ENCODE data around the gene ANXA11. TPM values are rescaled to one million over a fixed set of nuclear protein-coding genes. Genes with fewer than 3 reads are reported as not detected.

ANXA11 gene
- total and polyA plus RNA-seq, 2 donors (not counting 1 experiment from before 2014, with no cell fraction given), result 88.3 to 177 TPM

DNA sequence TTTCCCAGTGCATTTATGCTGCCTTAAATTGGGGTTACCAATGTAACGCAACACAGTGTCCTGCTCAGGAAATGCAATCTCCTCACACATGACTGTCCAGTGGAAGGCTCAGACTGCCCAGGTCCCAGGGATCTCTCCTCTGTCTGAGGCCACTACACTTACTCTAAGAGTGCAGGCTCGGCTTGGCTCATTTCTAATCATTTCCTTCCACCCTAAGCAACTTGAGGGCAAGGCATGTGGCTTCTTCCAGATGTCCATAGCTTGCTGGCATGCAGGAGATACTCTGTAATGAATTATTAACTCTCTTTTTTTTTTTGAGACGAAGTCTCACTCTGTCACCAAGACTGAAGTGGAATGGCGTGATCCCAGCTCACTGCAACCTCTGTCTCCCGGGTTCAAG, 49.1 kb downstream of the ANXA11 start:
- Histone ChIP-seq H3K9me3 (ENCODE audit: control extremely low read depth in 1 of 3, control insufficient read depth in 2 of 3, insufficient read depth in 1 of 3, low read length in 2 of 3) (no peaks in the 10 kb centered on the region), H3K4me1 (ENCODE audit: control insufficient read depth in 2 of 2, insufficient read depth in 2 of 2, low read length in 2 of 2) (no peaks in the 10 kb centered on the region), H3K27me3 (replicated peaks in 1 of 4; ENCODE audit: control extremely low read depth in 1 of 4, control insufficient read depth in 3 of 4, insufficient read depth in 4 of 4, low read length in 3 of 4) (no peaks in the 10 kb centered on the region), H3K79me2 (ENCODE audit: control insufficient read depth, insufficient read depth, low read length) (no peaks in the 10 kb centered on the region), H2AFZ (ENCODE audit: insufficient read depth, low read depth, low read length, poor library complexity, severe bottlenecking) (no peak overlapping the region), H3K4me3 (ENCODE audit: control extremely low read depth in 1 of 5, extremely low read depth in 1 of 5, insufficient read depth in 1 of 5, low read depth in 2 of 5, low read length in 4 of 5) (no peak overlapping the region), H3K4me2 (replicated peaks; ENCODE audit: low read depth, low read length, poor library complexity, severe bottlenecking) (no peak overlapping the region), H3K27ac (ENCODE audit: low read length in 2 of 2) (no peak overlapping the region), H3K36me3 (replicated peaks in 1 of 2; ENCODE audit: control extremely low read depth in 1 of 2, control insufficient read depth in 1 of 2, extremely low read depth in 1 of 2, insufficient read depth in 2 of 2, low read length in 1 of 2) (peaks cover 1 to 93% of the 10 kb centered on the region in 2 experiments), H3K9ac (ENCODE audit: low read length) (no peak overlapping the region), H4K20me1 (ENCODE audit: control insufficient read depth, insufficient read depth, low read length, poor library complexity, severe bottlenecking) (no peaks in the 10 kb centered on the region)
- TF ChIP-seq, protein P1, sequence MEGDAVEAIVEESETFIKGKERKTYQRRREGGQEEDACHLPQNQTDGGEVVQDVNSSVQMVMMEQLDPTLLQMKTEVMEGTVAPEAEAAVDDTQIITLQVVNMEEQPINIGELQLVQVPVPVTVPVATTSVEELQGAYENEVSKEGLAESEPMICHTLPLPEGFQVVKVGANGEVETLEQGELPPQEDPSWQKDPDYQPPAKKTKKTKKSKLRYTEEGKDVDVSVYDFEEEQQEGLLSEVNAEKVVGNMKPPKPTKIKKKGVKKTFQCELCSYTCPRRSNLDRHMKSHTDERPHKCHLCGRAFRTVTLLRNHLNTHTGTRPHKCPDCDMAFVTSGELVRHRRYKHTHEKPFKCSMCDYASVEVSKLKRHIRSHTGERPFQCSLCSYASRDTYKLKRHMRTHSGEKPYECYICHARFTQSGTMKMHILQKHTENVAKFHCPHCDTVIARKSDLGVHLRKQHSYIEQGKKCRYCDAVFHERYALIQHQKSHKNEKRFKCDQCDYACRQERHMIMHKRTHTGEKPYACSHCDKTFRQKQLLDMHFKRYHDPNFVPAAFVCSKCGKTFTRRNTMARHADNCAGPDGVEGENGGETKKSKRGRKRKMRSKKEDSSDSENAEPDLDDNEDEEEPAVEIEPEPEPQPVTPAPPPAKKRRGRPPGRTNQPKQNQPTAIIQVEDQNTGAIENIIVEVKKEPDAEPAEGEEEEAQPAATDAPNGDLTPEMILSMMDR (IDR thresholded peaks at IDR 0.05), result no peak
- TF ChIP-seq EZH2 (IDR thresholded peaks at IDR 0.05; ENCODE audit: borderline replicate concordance, insufficient read depth, low read depth, low read length, poor library complexity, severe bottlenecking), result no peak
- Mint-ChIP-seq H3K4me3 (no peak overlapping the region), H3K27me3 (no peaks in the 10 kb centered on the region), H3K9me3 (ENCODE audit: insufficient read depth) (no peaks in the 10 kb centered on the region), H3K4me1 (no peaks in the 10 kb centered on the region), H3K27ac (no peak overlapping the region)
- intact Hi-C loops (cut with micrococcal nuclease), result no loop called here
- no peak for ATAC-seq (ENCODE audit: low read depth)
- ChIA-PET POLR2A (no interaction called here), CTCF (no interaction called here)
- WGBS (ENCODE audit: insufficient coverage), result 100% methylated on average over 1 of the region's 5 CpGs
- no peak for DNase-seq

DNA sequence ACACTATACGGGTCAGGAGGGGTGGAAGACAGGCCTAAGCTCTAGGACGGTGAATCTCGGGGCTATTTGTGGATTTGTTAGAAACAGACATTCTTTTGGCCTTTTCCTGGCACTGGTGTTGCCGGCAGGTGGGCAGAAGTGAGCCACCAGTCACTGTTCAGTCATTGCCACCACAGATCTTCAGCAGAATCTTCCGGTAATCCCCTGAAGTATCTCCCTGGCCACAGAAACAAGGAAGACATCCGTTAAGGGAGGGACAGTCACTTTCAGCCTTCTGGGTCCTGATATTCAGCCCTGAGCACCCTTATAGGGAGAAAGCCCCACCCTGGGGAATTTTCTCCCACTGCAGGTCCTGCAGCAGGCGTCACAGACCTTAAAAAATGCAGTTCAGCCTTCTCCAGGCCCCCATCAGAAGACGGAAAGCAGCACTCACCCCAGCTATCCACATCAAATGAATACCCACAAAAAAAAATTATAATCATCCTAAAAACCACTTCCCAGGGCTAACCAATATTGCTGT, 49.6 kb downstream of the ANXA11 start:
- ChIA-PET POLR2A (no interaction called here), CTCF (no interaction called here)
- H3K36me3 ChIP-seq (replicated peaks in 1 of 2; ENCODE audit: control extremely low read depth in 1 of 2, control insufficient read depth in 1 of 2, extremely low read depth in 1 of 2, insufficient read depth in 2 of 2, low read length in 1 of 2), result peaks cover 1 to 89% of the 10 kb centered on the region in 2 experiments
- H3K4me1 Mint-ChIP-seq, result no peaks in the 10 kb centered on the region
- H2AFZ ChIP-seq (ENCODE audit: insufficient read depth, low read depth, low read length, poor library complexity, severe bottlenecking), result no peak overlapping the region
- no peak overlapping the region for H3K9ac ChIP-seq (ENCODE audit: low read length)
- H3K4me3 ChIP-seq (ENCODE audit: control extremely low read depth in 1 of 5, extremely low read depth in 1 of 5, insufficient read depth in 1 of 5, low read depth in 2 of 5, low read length in 4 of 5), result no peak overlapping the region
- no peak overlapping the region for H3K4me3 Mint-ChIP-seq
- WGBS (ENCODE audit: insufficient coverage), result 94% methylated on average over 8 of the region's 8 CpGs
- H3K27ac ChIP-seq (ENCODE audit: low read length in 2 of 2), result no peak overlapping the region
- no peaks in the 10 kb centered on the region for H3K4me1 ChIP-seq (ENCODE audit: control insufficient read depth in 2 of 2, insufficient read depth in 2 of 2, low read length in 2 of 2)
- intact Hi-C loops (cut with micrococcal nuclease), result no loop called here
- TF ChIP-seq, protein P1 (IDR thresholded peaks at IDR 0.05), result no peak
- TF ChIP-seq EZH2 (IDR thresholded peaks at IDR 0.05; ENCODE audit: borderline replicate concordance, insufficient read depth, low read depth, low read length, poor library complexity, severe bottlenecking), result no peak
- no peak overlapping the region for H3K4me2 ChIP-seq (replicated peaks; ENCODE audit: low read depth, low read length, poor library complexity, severe bottlenecking)
- no peaks in the 10 kb centered on the region for H3K9me3 ChIP-seq (ENCODE audit: control extremely low read depth in 1 of 3, control insufficient read depth in 2 of 3, insufficient read depth in 1 of 3, low read length in 2 of 3)
- H3K27me3 ChIP-seq (replicated peaks in 1 of 4; ENCODE audit: control extremely low read depth in 1 of 4, control insufficient read depth in 3 of 4, insufficient read depth in 4 of 4, low read length in 3 of 4), result no peaks in the 10 kb centered on the region
- H3K27me3 Mint-ChIP-seq, result no peaks in the 10 kb centered on the region
- no peak overlapping the region for H3K27ac Mint-ChIP-seq
- DNase-seq (no peak), ATAC-seq (ENCODE audit: low read depth) (no peak)
- no peaks in the 10 kb centered on the region for H4K20me1 ChIP-seq (ENCODE audit: control insufficient read depth, insufficient read depth, low read length, poor library complexity, severe bottlenecking)
- no peaks in the 10 kb centered on the region for H3K9me3 Mint-ChIP-seq (ENCODE audit: insufficient read depth)
- H3K79me2 ChIP-seq (ENCODE audit: control insufficient read depth, insufficient read depth, low read length), result no peaks in the 10 kb centered on the region

All from B cell (primary cell).